Adrenal gland (tissue), 5 donors: Measurements from ENCODE around the gene BRSK2.

Experiments used
- POLR2A ChIP-seq, 2 donors: fragments of 450-650 bp; IDR thresholded peaks; one replicate each; pipeline ENCODE4 v1.6.1; 2017; ENCODE audit warnings: antibody characterized with exemption in 2 of 2, mild to moderate bottlenecking in 2 of 2, moderate library complexity in 1 of 2
- TF ChIP-seq, protein P1 (sequence below), 6 experiments: fragments of 450-650 bp in 4 of 6; fragments of 200-600 bp in 2 of 6; sonication (generic) in 1 of 6; IDR thresholded peaks; 1 replicate in 5 of 6; 2 replicates in 1 of 6; pipeline versions ENCODE4 v1.5.1 to v1.8.0; 2016 to 2021; ENCODE audit warnings: antibody characterized with exemption in 6 of 6, mild to moderate bottlenecking in 2 of 6, moderate library complexity in 1 of 6
- donor health status: DM: no; HTN: no; CAD: no.

GRCh38 chr11:1414650-1415049 is 24.9 kb downstream of the BRSK2 start:
- TF ChIP-seq, protein P1, sequence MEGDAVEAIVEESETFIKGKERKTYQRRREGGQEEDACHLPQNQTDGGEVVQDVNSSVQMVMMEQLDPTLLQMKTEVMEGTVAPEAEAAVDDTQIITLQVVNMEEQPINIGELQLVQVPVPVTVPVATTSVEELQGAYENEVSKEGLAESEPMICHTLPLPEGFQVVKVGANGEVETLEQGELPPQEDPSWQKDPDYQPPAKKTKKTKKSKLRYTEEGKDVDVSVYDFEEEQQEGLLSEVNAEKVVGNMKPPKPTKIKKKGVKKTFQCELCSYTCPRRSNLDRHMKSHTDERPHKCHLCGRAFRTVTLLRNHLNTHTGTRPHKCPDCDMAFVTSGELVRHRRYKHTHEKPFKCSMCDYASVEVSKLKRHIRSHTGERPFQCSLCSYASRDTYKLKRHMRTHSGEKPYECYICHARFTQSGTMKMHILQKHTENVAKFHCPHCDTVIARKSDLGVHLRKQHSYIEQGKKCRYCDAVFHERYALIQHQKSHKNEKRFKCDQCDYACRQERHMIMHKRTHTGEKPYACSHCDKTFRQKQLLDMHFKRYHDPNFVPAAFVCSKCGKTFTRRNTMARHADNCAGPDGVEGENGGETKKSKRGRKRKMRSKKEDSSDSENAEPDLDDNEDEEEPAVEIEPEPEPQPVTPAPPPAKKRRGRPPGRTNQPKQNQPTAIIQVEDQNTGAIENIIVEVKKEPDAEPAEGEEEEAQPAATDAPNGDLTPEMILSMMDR (IDR thresholded peaks at IDR 0.05), result no peak
- TF ChIP-seq POLR2A (IDR thresholded peaks at IDR 0.05), result no peak
